Caco-2 (cell line): Measurements from ENCODE around the gene TMA7B. TPM values are rescaled to one million over a fixed set of nuclear protein-coding genes. Genes with fewer than 3 reads are reported as not detected.

Experiments
- BruUV-seq: library from RNA; stranded (reverse); fragments of 400-500 nt; replicated peaks from 2 replicates; lab custom pipeline; 2021; lab: Mats Ljungman, UMichigan
- CTCF ChIA-PET: fragments of 300-600 bp; sonication (Branson Sonifier 250); formaldehyde crosslinking; loops from one replicate; lab custom pipeline; 2022; ENCODE audit warnings: antibody characterized with exemption; lab: Charles Lee
- POLR2A ChIA-PET: fragments of 300-600 bp; sonication (Branson Sonifier 250); formaldehyde crosslinking; loops from one replicate; lab custom pipeline; 2022; ENCODE audit warnings: antibody characterized with exemption; lab: Charles Lee
- DNase-seq, 2 experiments: peaks; one replicate each; pipeline versions ENCODE4 v3.0.0 to v3.0.0-alpha.2; 2020 to 2022
- H3K27me3 ChIP-seq: replicated peaks from 2 replicates; pipeline ENCODE4 v1.6.0; 2011; ENCODE audit warnings: low read length; ENCODE audit not compliant: control insufficient read depth, insufficient read depth
- H3K36me3 ChIP-seq: 2 replicates; pipeline ENCODE4 v1.5.1; 2011; ENCODE audit warnings: low read length; ENCODE audit not compliant: control insufficient read depth, insufficient read depth
- H3K4me1 ChIP-seq: fragments of 250-450 bp; sonication (Bioruptor Pico); 2 replicates; pipeline ENCODE4 v1.5.1; 2020; ENCODE audit warnings: mild to moderate bottlenecking
- H3K4me3 ChIP-seq: 2 replicates; pipeline ENCODE4 v1.5.1; 2011; ENCODE audit warnings: low read depth, mild to moderate bottlenecking, control low read depth, low read length
- H3K9me3 ChIP-seq: fragments of 250-450 bp; sonication (Bioruptor Pico); 2 replicates; pipeline ENCODE4 v1.5.1; 2020; ENCODE audit warnings: mild to moderate bottlenecking, moderate library complexity
- H3K27ac Mint-ChIP-seq: one replicate; pipeline ENCODE4 v1.8.0; 2022; ENCODE audit warnings: mixed read lengths; ENCODE audit not compliant: unreplicated experiment
- H3K27me3 Mint-ChIP-seq: one replicate; pipeline ENCODE4 v1.8.0; 2022; ENCODE audit warnings: mixed read lengths; ENCODE audit not compliant: insufficient read depth, unreplicated experiment
- H3K36me3 Mint-ChIP-seq: one replicate; pipeline ENCODE4 v1.8.0; 2022; ENCODE audit warnings: mild to moderate bottlenecking, mixed read lengths; ENCODE audit not compliant: insufficient read depth, unreplicated experiment
- H3K4me1 Mint-ChIP-seq: one replicate; pipeline ENCODE4 v1.8.0; 2022; ENCODE audit warnings: low read depth, mixed read lengths; ENCODE audit not compliant: unreplicated experiment
- H3K4me3 Mint-ChIP-seq: one replicate; pipeline ENCODE4 v1.8.0; 2022; ENCODE audit warnings: mild to moderate bottlenecking, moderate library complexity, mixed read lengths; ENCODE audit not compliant: unreplicated experiment
- H3K9me3 Mint-ChIP-seq: one replicate; pipeline ENCODE4 v1.8.0; 2022; ENCODE audit warnings: mixed read lengths; ENCODE audit not compliant: unreplicated experiment
- intact Hi-C: fragments of 100-400 bp; cut with micrococcal nuclease; formaldehyde crosslinking; loops from one replicate; pipeline ENCODE4 v1.10.0; 2022; ENCODE audit not compliant: unreplicated experiment
- total RNA-seq: library from RNA; stranded (reverse); gene quantifications from 2 replicates; pipeline ENCODE4 v1.2.3, GENCODE V29; 2022
- TF ChIP-seq, protein P1 (sequence below), 2 experiments: fragments of 200-600 bp in 1 of 2; IDR thresholded peaks; 1 replicate in 1 of 2; 2 replicates in 1 of 2; pipeline versions ENCODE4 v1.5.1 to v1.8.0; 2011 to 2022; ENCODE audit warnings: antibody characterized with exemption in 1 of 2, control low read depth in 1 of 2, inconsistent platforms in 1 of 2, low read depth in 1 of 2, low read length in 1 of 2, mild to moderate bottlenecking in 1 of 2, moderate library complexity in 1 of 2; ENCODE audit not compliant: insufficient read depth in 1 of 2, severe bottlenecking in 1 of 2, unreplicated experiment in 1 of 2

Gene TMA7B
- total RNA-seq, 1 experiment from 2014 or later: not detected

DNA sequence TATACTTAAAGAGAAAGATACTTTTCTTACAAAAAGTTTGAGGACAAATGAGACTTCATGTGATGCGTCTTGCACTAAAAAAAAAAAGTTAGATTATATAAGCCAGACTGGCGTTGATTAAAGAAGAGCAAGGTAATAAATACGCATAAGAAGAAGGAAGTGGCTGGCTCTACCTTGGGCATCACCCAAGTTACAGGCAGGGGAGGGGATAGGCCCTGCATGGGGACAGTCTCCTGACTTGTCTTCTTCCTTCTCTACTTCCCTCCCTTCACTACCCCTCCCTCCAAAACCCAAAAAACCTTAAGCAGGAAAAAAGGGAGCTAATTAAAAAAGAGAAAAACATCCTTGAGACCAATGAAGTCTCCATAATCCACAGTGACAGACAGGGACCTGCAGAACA is 22.3 kb upstream of the TMA7B start:
- Histone ChIP-seq H3K4me1 (no peaks in the 10 kb centered on the region), H3K27me3 (no peaks in the 10 kb centered on the region; the same call in 1 of the 2 replicates), H3K9me3 (no peaks in the 10 kb centered on the region), H3K36me3 (no peaks in the 10 kb centered on the region; the same call in 1 of the 2 replicates), H3K4me3 (no peak overlapping the region)
- no TSS peak for BruUV-seq
- Mint-ChIP-seq H3K9me3 (no peaks in the 10 kb centered on the region), H3K4me1 (no peaks in the 10 kb centered on the region), H3K27me3 (peaks cover 22% of the 10 kb centered on the region), H3K4me3 (no peak overlapping the region), H3K36me3 (no peaks in the 10 kb centered on the region), H3K27ac (no peak overlapping the region)
- ChIA-PET CTCF (interaction anchor here (0.7 kb wide), 1 partner anchor 14 kb away, joined by 3 read pairs; no protein-coding TSS in a partner anchor), POLR2A (no interaction called here)
- intact Hi-C loops: no loop called here
- no peak for DNase-seq
- TF ChIP-seq, protein P1, sequence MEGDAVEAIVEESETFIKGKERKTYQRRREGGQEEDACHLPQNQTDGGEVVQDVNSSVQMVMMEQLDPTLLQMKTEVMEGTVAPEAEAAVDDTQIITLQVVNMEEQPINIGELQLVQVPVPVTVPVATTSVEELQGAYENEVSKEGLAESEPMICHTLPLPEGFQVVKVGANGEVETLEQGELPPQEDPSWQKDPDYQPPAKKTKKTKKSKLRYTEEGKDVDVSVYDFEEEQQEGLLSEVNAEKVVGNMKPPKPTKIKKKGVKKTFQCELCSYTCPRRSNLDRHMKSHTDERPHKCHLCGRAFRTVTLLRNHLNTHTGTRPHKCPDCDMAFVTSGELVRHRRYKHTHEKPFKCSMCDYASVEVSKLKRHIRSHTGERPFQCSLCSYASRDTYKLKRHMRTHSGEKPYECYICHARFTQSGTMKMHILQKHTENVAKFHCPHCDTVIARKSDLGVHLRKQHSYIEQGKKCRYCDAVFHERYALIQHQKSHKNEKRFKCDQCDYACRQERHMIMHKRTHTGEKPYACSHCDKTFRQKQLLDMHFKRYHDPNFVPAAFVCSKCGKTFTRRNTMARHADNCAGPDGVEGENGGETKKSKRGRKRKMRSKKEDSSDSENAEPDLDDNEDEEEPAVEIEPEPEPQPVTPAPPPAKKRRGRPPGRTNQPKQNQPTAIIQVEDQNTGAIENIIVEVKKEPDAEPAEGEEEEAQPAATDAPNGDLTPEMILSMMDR (IDR thresholded peaks at IDR 0.05; ENCODE audit: insufficient read depth in 1 of 2, low read depth in 1 of 2, low read length in 1 of 2, severe bottlenecking in 1 of 2, unreplicated experiment in 1 of 2): no peak

DNA sequence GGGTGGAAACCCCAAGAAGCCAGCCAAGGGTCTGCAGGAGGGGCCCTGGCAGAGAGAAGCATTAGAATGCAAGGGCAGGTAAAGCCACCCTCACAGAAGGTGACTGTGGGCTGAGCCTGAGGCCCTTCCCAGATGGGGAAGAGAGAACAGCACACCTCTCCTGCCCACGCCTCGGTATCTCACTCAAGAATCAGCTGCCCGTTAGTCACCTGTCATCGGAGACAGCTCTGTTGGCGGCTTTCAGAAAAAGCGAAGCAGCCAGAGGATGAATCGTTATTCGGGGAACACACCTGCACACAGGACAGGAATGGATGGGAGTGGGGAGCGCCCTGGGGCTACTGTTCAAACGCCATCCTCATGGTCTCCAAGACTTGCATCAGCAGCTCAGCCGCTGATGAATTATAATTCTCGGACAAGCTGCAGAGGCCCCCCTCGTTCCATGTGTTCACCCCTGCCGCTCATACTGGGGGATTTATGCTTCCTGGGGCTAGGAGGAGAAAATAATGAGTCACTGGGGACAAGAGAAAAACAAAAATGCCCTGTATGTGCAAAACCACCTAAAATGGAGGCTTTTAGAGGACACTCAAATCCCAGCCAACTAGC is 21.6 kb upstream of the TMA7B start:
- TF ChIP-seq, protein P1 (IDR thresholded peaks at IDR 0.05; ENCODE audit: insufficient read depth in 1 of 2, low read depth in 1 of 2, low read length in 1 of 2, severe bottlenecking in 1 of 2, unreplicated experiment in 1 of 2): no peak
- CTCF ChIA-PET: interaction anchor here (0.7 kb wide), 1 partner anchor 14 kb away, joined by 3 read pairs; no protein-coding TSS in a partner anchor
- intact Hi-C loops: no loop called here
- H3K4me3 ChIP-seq: no peak overlapping the region
- H3K27me3 ChIP-seq: no peaks in the 10 kb centered on the region; the same call in 1 of the 2 replicates
- H3K9me3 Mint-ChIP-seq: no peaks in the 10 kb centered on the region
- DNase-seq: no peak
- no TSS peak for BruUV-seq
- H3K36me3 Mint-ChIP-seq: no peaks in the 10 kb centered on the region
- H3K4me3 Mint-ChIP-seq: no peak overlapping the region
- H3K9me3 ChIP-seq: no peaks in the 10 kb centered on the region
- POLR2A ChIA-PET: no interaction called here
- H3K4me1 Mint-ChIP-seq: no peaks in the 10 kb centered on the region
- no peaks in the 10 kb centered on the region; the same call in 1 of the 2 replicates for H3K36me3 ChIP-seq
- H3K4me1 ChIP-seq: no peaks in the 10 kb centered on the region
- H3K27ac Mint-ChIP-seq: no peak overlapping the region
- H3K27me3 Mint-ChIP-seq: peaks cover 18% of the 10 kb centered on the region

- BruUV-seq: no TSS peak
- Histone ChIP-seq H3K4me1 (no peaks in the 10 kb centered on the region), H3K27me3 (no peaks in the 10 kb centered on the region; the same call in 1 of the 2 replicates), H3K9me3 (no peaks in the 10 kb centered on the region), H3K4me3 (no peak overlapping the region), H3K36me3 (no peaks in the 10 kb centered on the region)
- CTCF ChIA-PET: no interaction called here
- POLR2A ChIA-PET: no interaction called here
- Mint-ChIP-seq H3K9me3 (no peaks in the 10 kb centered on the region), H3K4me1 (no peaks in the 10 kb centered on the region), H3K4me3 (no peak overlapping the region), H3K36me3 (no peaks in the 10 kb centered on the region), H3K27ac (no peak overlapping the region), H3K27me3 (peaks cover 11% of the 10 kb centered on the region)
- intact Hi-C loops: no loop called here
- TF ChIP-seq, protein P1 (IDR thresholded peaks at IDR 0.05; ENCODE audit: insufficient read depth in 1 of 2, low read depth in 1 of 2, low read length in 1 of 2, severe bottlenecking in 1 of 2, unreplicated experiment in 1 of 2): no peak
- no peak for DNase-seq
Observed at GRCh38 chr22:39939830-39940229, 20.4 kb upstream of the TMA7B start.
